GM19463 (cell line): ENCODE measurements around the gene APOA5.

ENCODE experiments used
- ATAC-seq: cut with Tn5 transposase; IDR thresholded peaks from one replicate; pipeline ENCODE4 v1.9.1; 2021; ENCODE audit warnings: mild to moderate bottlenecking, moderate library complexity; ENCODE audit not compliant: unreplicated experiment

Gene APOA5

GRCh38 chr11:116828632-116829524, 37.2 kb upstream of the APOA5 start:
- no peak for ATAC-seq

- ATAC-seq: no peak
Observed at GRCh38 chr11:116827461-116827860, 35.8 kb upstream of the APOA5 start.

GRCh38 chr11:116826751-116827431, 35.2 kb upstream of the APOA5 start:
- ATAC-seq: no peak

- no peak for ATAC-seq
Observed at GRCh38 chr11:116825854-116826750, 34.4 kb upstream of the APOA5 start.

GRCh38 chr11:116825434-116825833, 33.8 kb upstream of the APOA5 start:
- no peak for ATAC-seq

GRCh38 chr11:116823031-116823843, 31.6 kb upstream of the APOA5 start, which contains the start of gene APOA4:
TSS of gene APOA4 (minus strand) at chr11:116823304. CDS start at chr11:116823191, 113 bp downstream.
- ATAC-seq: no peak

GRCh38 chr11:116822575-116822974, 30.9 kb upstream of the APOA5 start:
- ATAC-seq: no peak

GRCh38 chr11:116821050-116821918, 29.6 kb upstream of the APOA5 start:
- ATAC-seq: no peak

- no peak for ATAC-seq
Observed at GRCh38 chr11:116819049-116819448, 27.4 kb upstream of the APOA5 start.

GRCh38 chr11:116814502-116814901, 22.8 kb upstream of the APOA5 start:
- no peak for ATAC-seq

- no peak for ATAC-seq
Observed at GRCh38 chr11:116813781-116814471, 22.2 kb upstream of the APOA5 start.

- ATAC-seq: no peak
Observed at GRCh38 chr11:116813170-116813569, 21.5 kb upstream of the APOA5 start.

- no peak for ATAC-seq
Observed at GRCh38 chr11:116812109-116812508, 20.4 kb upstream of the APOA5 start.

GRCh38 chr11:116811194-116811593, 19.5 kb upstream of the APOA5 start:
- no peak for ATAC-seq

GRCh38 chr11:116808262-116809175, 16.8 kb upstream of the APOA5 start:
- ATAC-seq: no peak

GRCh38 chr11:116807601-116808261, 16.1 kb upstream of the APOA5 start:
- ATAC-seq: no peak

- ATAC-seq: no peak
Observed at GRCh38 chr11:116804001-116804400, 12.3 kb upstream of the APOA5 start.
